WERI-Rb-1 (cell line): ENCODE measurements around the gene TMA16.
A peak's percentile ranks its signal among the peaks of the same experiment; 100 is the strongest.

Experiments used
- DNase-seq: peaks from one replicate; pipeline ENCODE4 v3.0.0-alpha.2; 2020
- H3K27ac ChIP-seq: fragments of 250-450 bp; sonication (Bioruptor Pico); 2 replicates; pipeline ENCODE4 v1.5.1; 2020; ENCODE audit warnings: mild to moderate bottlenecking, moderate library complexity
- H3K27me3 ChIP-seq: fragments of 250-450 bp; sonication (Bioruptor Pico); 2 replicates; pipeline ENCODE4 v1.5.1; 2021; ENCODE audit warnings: mild to moderate bottlenecking, low read depth, moderate library complexity; ENCODE audit not compliant: insufficient read depth, severe bottlenecking
- H3K36me3 ChIP-seq: fragments of 250-450 bp; sonication (Bioruptor Pico); 2 replicates; pipeline ENCODE4 v1.5.1; 2020; ENCODE audit warnings: mild to moderate bottlenecking, moderate library complexity
- H3K4me3 ChIP-seq: 2 replicates; pipeline ENCODE4 v1.5.1; 2011; ENCODE audit warnings: low read depth, mild to moderate bottlenecking, control low read depth, low read length
- H3K9me3 ChIP-seq: fragments of 250-450 bp; sonication (Bioruptor Pico); 2 replicates; pipeline ENCODE4 v1.5.1; 2021; ENCODE audit warnings: mild to moderate bottlenecking, moderate library complexity; ENCODE audit not compliant: severe bottlenecking
- CTCF ChIP-seq: IDR thresholded peaks from 2 replicates; pipeline ENCODE4 v1.5.1; 2011; ENCODE audit warnings: low read depth, mild to moderate bottlenecking, control low read depth, inconsistent platforms, low read length

Gene TMA16

DNA sequence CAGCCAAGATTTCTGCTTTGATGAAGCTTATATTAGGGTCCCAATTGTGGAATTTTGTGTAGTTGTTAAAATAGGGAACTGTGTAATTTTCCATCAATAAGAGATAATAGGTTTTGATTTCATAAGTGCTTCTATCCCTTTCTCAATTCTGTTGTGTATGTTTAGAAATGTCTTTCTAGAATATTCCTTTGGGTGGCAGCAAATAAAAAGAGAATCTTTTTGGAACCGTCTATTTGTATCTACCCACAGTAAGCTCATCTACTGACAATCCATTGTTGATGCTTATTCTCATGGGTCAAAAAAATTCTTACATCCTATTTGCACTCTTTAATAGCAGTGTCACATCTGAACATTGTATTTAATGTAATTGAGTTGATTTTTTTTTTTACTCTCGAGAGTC lies 61.7 kb downstream of the TMA16 start:
- H3K4me3 ChIP-seq: no peak overlapping the region
- no peak for TF ChIP-seq CTCF
- DNase-seq: no peak

GRCh38 chr4:163556650-163557391 lies 62.3 kb downstream of the TMA16 start:
- no peak overlapping the region for H3K27ac ChIP-seq
- H3K27me3 ChIP-seq: no peaks in the 10 kb centered on the region
- no peak for TF ChIP-seq CTCF
- no peak overlapping the region for H3K4me3 ChIP-seq
- H3K36me3 ChIP-seq: no peaks in the 10 kb centered on the region
- DNase-seq: no peak
- no peaks in the 10 kb centered on the region for H3K9me3 ChIP-seq

More for the DNA sequence above, 61.7 kb downstream of the TMA16 start:
- H3K36me3 ChIP-seq: no peaks in the 10 kb centered on the region
- no peaks in the 10 kb centered on the region for H3K27me3 ChIP-seq
- H3K27ac ChIP-seq: no peak overlapping the region
- H3K9me3 ChIP-seq: no peaks in the 10 kb centered on the region

DNA sequence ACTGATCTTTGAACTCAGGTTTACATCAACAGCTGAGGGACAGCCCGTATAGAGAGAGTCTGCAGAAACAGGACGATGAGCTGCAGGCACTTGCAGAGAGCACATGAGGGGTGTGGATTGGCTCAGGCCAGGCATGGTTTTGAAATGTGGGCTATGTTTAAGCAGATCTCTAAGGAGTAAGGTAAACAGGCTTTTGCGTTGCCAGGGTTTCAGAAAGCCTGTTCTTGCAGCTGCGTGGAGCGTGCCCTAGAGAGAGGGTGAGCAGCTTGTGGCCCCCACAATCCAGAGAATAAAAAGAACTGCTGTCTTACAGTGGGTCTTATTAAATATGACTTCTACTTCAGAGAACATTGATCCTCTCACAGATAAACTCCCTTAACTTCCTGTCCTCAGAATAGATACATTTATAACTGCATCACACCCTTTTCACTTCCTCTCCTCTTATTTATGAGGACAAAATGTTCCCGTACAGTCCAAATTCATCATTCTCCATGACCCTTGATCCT lies 64.1 kb downstream of the TMA16 start:
- Histone ChIP-seq H3K36me3 (no peaks in the 10 kb centered on the region), H3K9me3 (no peaks in the 10 kb centered on the region), H3K27ac (no peak overlapping the region), H3K4me3 (no peak overlapping the region), H3K27me3 (no peaks in the 10 kb centered on the region)
- DNase-seq: no peak
- no peak for TF ChIP-seq CTCF

DNA sequence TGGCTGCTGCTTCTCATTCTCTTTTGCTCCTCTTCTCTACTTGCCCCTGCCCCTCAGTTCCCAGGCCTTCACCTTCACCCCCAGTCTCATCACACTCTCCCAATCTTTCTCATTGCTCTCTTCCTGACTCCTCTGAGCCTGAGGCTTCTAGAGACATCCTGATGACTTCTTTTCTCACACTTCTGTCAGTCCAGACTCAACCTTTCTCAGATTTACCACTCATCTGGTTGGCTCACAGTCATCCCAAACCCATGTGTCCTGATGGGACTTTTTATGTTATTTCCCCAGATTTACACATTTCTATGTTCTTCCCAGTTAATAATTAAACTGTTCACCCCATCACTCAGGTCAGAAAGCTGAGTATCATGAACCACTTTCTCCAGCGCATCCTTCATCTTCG lies 68.0 kb downstream of the TMA16 start:
- H3K36me3 ChIP-seq: no peaks in the 10 kb centered on the region
- no peak overlapping the region for H3K4me3 ChIP-seq
- no peak for TF ChIP-seq CTCF
- H3K9me3 ChIP-seq: no peaks in the 10 kb centered on the region
- H3K27me3 ChIP-seq: no peaks in the 10 kb centered on the region
- no peak for DNase-seq
- H3K27ac ChIP-seq: no peak overlapping the region

- DNase-seq: no peak
- TF ChIP-seq CTCF: no peak
- no peaks in the 10 kb centered on the region for H3K9me3 ChIP-seq
- no peak overlapping the region for H3K4me3 ChIP-seq
- no peak overlapping the region for H3K27ac ChIP-seq
- no peaks in the 10 kb centered on the region for H3K36me3 ChIP-seq
- H3K27me3 ChIP-seq: no peaks in the 10 kb centered on the region
These were observed 69.1 kb downstream of the TMA16 start for GRCh38 chr4:163563592-163563991.

DNA sequence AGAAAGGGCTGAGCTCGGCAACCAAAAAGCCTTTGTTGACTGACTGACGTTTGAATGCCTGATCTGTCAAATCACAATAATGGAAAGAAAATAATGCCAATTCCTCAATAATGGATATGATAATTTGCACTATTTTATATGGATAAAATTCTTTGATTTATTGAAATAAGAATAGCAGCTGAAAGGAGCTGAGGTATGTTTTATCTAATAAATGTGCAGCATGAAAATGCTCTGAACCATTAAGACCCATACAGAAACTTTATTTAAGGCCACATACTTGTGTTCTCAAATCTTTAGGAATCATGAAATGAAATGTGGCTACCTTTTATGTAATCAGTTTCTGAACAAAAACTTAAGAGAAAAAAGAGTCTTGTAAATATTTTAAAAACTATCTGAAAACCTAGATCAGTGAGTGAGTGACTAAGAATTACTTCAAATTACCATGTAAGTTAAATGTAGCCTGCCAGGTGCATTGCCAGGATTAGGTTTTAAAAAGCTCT lies 69.8 kb downstream of the TMA16 start:
- H3K4me3 ChIP-seq: no peak overlapping the region
- peak overlapping the region; percentile 14 for H3K27ac ChIP-seq
- no peaks in the 10 kb centered on the region for H3K27me3 ChIP-seq
- TF ChIP-seq CTCF: no peak
- H3K36me3 ChIP-seq: no peaks in the 10 kb centered on the region
- H3K9me3 ChIP-seq: no peaks in the 10 kb centered on the region
- no peak for DNase-seq
